CD14-positive monocyte (primary cell): ENCODE results near the gene ZNRF2. TPM values are rescaled to one million over a fixed set of nuclear protein-coding genes. Genes with fewer than 3 reads are reported as not detected.
A peak's percentile ranks its signal among the peaks of the same experiment; 100 is the strongest.

ENCODE experiments used
- DNase-seq, 3 donors: peaks; one replicate each; pipeline ENCODE4 v3.0.0-alpha.2; 2011 to 2022
- H2AFZ ChIP-seq: 2 replicates; pipeline ENCODE4 v1.6.0; 2012; ENCODE audit warnings: mild to moderate bottlenecking, low read depth, low read length, inconsistent platforms; ENCODE audit not compliant: insufficient read depth, poor library complexity, severe bottlenecking
- H3K27ac ChIP-seq, 2 donors: 1 replicate in 1 of 2; 2 replicates in 1 of 2; pipeline ENCODE4 v1.5.1; 2012 to 2013; ENCODE audit warnings: low read length in 2 of 2, control low read depth in 1 of 2, inconsistent platforms in 1 of 2, low read depth in 1 of 2, mild to moderate bottlenecking in 1 of 2
- H3K27me3 ChIP-seq, 2 donors: one replicate each; pipeline versions ENCODE4 v1.6.0 to v1.6.1; 2011 to 2013; ENCODE audit warnings: low read length in 2 of 2; ENCODE audit not compliant: control insufficient read depth in 2 of 2, insufficient read depth in 2 of 2
- H3K36me3 ChIP-seq, 2 donors: replicated peaks in 1 of 2; 1 replicate in 1 of 2; 2 replicates in 1 of 2; pipeline versions ENCODE4 v1.5.1 to v1.6.1; 2012 to 2013; ENCODE audit warnings: low read length in 2 of 2, control low read depth in 1 of 2, inconsistent platforms in 1 of 2, mild to moderate bottlenecking in 1 of 2; ENCODE audit not compliant: insufficient read depth in 2 of 2, control insufficient read depth in 1 of 2
- H3K4me1 ChIP-seq, 2 donors: 1 replicate in 1 of 2; 2 replicates in 1 of 2; pipeline versions ENCODE4 v1.5.1 to v1.6.1; 2012 to 2013; ENCODE audit warnings: low read length in 2 of 2, control low read depth in 1 of 2, inconsistent platforms in 1 of 2, mild to moderate bottlenecking in 1 of 2, moderate library complexity in 1 of 2; ENCODE audit not compliant: insufficient read depth in 2 of 2, control insufficient read depth in 1 of 2
- H3K4me2 ChIP-seq: replicated peaks from 2 replicates; pipeline ENCODE3; 2012; ENCODE audit warnings: low read length, moderate library complexity, mild to moderate bottlenecking; ENCODE audit not compliant: poor library complexity, severe bottlenecking; ENCODE audit errors: extremely low read depth
- H3K4me3 ChIP-seq, 3 experiments: fragments of 200-600 bp in 1 of 3; sonication (generic) in 1 of 3; replicated peaks in 1 of 3; 1 replicate in 2 of 3; 2 replicates in 1 of 3; pipeline ENCODE4 v1.5.1; 2011 to 2013; ENCODE audit warnings: low read length in 3 of 3, mild to moderate bottlenecking in 3 of 3, control low read depth in 2 of 3, low read depth in 2 of 3, inconsistent platforms in 1 of 3, moderate library complexity in 1 of 3
- H3K79me2 ChIP-seq: 2 replicates; pipeline ENCODE4 v1.6.0; 2012; ENCODE audit warnings: mild to moderate bottlenecking, control low read depth, inconsistent platforms, low read length, moderate library complexity; ENCODE audit not compliant: insufficient read depth
- H3K9ac ChIP-seq: 2 replicates; pipeline ENCODE4 v1.6.0; 2017; ENCODE audit warnings: low read length, mild to moderate bottlenecking; ENCODE audit not compliant: insufficient read depth, poor library complexity, severe bottlenecking
- H3K9me3 ChIP-seq, 2 donors: replicated peaks in 1 of 2; 1 replicate in 1 of 2; 2 replicates in 1 of 2; pipeline versions ENCODE4 v1.5.1 to v1.6.1; 2012 to 2013; ENCODE audit warnings: low read length in 2 of 2, control low read depth in 1 of 2; ENCODE audit not compliant: control insufficient read depth in 1 of 2, insufficient read depth in 1 of 2
- H4K20me1 ChIP-seq: 2 replicates; pipeline ENCODE4 v1.6.0; 2012; ENCODE audit warnings: mild to moderate bottlenecking, low read length, control low read depth, moderate library complexity; ENCODE audit not compliant: insufficient read depth
- H3K27ac Mint-ChIP-seq, 7 donors: one replicate each; pipeline ENCODE4 v1.8.0; 2020; ENCODE audit warnings: mild to moderate bottlenecking in 7 of 7, mixed read lengths in 7 of 7, moderate library complexity in 6 of 7, inconsistent platforms in 2 of 7
- H3K27me3 Mint-ChIP-seq, 3 donors: one replicate each; pipeline ENCODE4 v1.8.0; 2021 to 2022; ENCODE audit warnings: low read depth in 3 of 3, mild to moderate bottlenecking in 3 of 3, mixed read lengths in 3 of 3, moderate library complexity in 3 of 3, inconsistent platforms in 1 of 3
- H3K36me3 Mint-ChIP-seq, 2 donors: one replicate each; pipeline ENCODE4 v1.8.0; 2020; ENCODE audit warnings: mixed read lengths in 2 of 2, inconsistent platforms in 1 of 2, mild to moderate bottlenecking in 1 of 2
- H3K4me1 Mint-ChIP-seq: one replicate; pipeline ENCODE4 v1.8.0; 2020; ENCODE audit warnings: mild to moderate bottlenecking, mixed read lengths
- H3K4me3 Mint-ChIP-seq, 2 donors: one replicate each; pipeline ENCODE4 v1.8.0; 2020; ENCODE audit warnings: mild to moderate bottlenecking in 2 of 2, mixed read lengths in 2 of 2, moderate library complexity in 1 of 2
- H3K9me3 Mint-ChIP-seq, 7 donors: one replicate each; pipeline ENCODE4 v1.8.0; 2020 to 2022; ENCODE audit warnings: mixed read lengths in 7 of 7, mild to moderate bottlenecking in 6 of 7, moderate library complexity in 6 of 7, inconsistent platforms in 2 of 7
- WGBS: methylation state at CpG from one replicate; pipeline ENCODE4 v1.1.5; 2013; ENCODE audit warnings: missing lambda C conversion rate; ENCODE audit not compliant: insufficient coverage; 5-methylcytosine and 5-hydroxymethylcytosine counted together
- intact Hi-C, 2 donors: fragments of 100-400 bp; cut with micrococcal nuclease; formaldehyde crosslinking; loops; one replicate each; pipeline versions ENCODE4 v1.15.0 to v1.15.1; 2023
- polyA plus RNA-seq, 3 donors: library from polyadenylated mRNA; depleted of rRNA in 1 of 3; unstranded in 2 of 3; stranded (reverse) in 1 of 3; fragments of 300-500 nt in 2 of 3; fragments of >200 nt in 1 of 3; fragmentation: Illumina TruSeq in 2 of 3; gene quantifications; 1 replicate in 2 of 3; 2 replicates in 1 of 3; pipeline ENCODE4 v1.2.3, GENCODE V29; 2012 to 2021
- TF ChIP-seq, protein P1 (sequence below): fragments of 200-600 bp; IDR thresholded peaks from one replicate; pipeline ENCODE4 v1.8.0; 2022; ENCODE audit warnings: antibody characterized with exemption, mild to moderate bottlenecking

Gene ZNRF2
- polyA plus RNA-seq, 3 donors = 1.9 to 9.5 (median 5.7) TPM

DNA sequence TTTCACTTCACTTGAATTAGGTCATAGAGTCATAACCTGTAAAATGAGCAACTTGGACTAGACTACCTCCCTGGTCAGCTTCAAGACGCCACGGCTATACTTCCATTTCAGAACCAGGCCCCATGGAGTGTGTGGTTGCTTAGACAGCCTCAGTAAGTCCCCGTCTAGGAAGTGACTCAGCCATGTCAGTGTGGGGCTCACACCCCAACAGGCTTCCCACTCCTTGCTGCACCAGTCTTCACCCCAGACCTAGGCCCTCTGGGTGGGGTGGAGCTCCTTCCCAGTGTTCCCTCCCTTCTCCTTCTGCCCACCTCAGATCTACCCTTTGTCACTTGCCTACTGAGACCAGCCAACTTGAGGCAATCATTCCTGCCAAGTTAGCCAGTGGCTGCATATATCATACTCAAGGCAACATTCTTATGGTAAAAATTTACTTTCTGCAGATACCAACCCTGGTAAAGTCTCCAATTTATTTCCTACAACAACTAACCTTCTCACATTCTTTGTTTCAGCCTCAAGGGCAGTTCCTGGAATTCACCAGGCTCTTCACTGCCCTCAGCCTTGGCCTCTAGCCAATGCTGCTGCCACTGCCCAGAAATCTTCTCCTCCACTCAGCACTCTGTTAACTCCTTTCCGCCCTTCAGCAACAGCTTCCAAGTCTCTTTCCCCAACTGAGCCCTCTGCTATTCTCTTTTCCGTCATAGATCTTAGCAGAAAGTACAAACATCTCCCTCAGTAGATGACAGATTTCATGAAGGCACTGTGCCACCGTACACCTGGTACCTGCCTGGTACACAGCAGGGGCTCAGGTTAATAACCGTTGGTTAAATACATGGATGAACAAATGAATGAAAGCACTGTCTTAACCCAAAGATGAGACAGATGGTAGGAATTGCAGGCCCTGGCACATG lies 31.3 kb upstream of the ZNRF2 start:
- TF ChIP-seq, protein P1, sequence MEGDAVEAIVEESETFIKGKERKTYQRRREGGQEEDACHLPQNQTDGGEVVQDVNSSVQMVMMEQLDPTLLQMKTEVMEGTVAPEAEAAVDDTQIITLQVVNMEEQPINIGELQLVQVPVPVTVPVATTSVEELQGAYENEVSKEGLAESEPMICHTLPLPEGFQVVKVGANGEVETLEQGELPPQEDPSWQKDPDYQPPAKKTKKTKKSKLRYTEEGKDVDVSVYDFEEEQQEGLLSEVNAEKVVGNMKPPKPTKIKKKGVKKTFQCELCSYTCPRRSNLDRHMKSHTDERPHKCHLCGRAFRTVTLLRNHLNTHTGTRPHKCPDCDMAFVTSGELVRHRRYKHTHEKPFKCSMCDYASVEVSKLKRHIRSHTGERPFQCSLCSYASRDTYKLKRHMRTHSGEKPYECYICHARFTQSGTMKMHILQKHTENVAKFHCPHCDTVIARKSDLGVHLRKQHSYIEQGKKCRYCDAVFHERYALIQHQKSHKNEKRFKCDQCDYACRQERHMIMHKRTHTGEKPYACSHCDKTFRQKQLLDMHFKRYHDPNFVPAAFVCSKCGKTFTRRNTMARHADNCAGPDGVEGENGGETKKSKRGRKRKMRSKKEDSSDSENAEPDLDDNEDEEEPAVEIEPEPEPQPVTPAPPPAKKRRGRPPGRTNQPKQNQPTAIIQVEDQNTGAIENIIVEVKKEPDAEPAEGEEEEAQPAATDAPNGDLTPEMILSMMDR = no peak
- peaks cover 51% of the 10 kb centered on the region for H3K4me1 Mint-ChIP-seq
- peaks cover 34 to 44% of the 10 kb centered on the region in 2 donors for H3K4me1 ChIP-seq
- 90% methylated on average over 3 of the region's 7 CpGs for WGBS
- no peaks in the 10 kb centered on the region for H3K27me3 Mint-ChIP-seq
- H3K36me3 Mint-ChIP-seq = peaks cover 4 to 5% of the 10 kb centered on the region in 2 donors
- H3K9me3 ChIP-seq = no peaks in the 10 kb centered on the region
- H3K4me2 ChIP-seq = peak overlapping the region; percentile 17
- no peaks in the 10 kb centered on the region for H3K36me3 ChIP-seq
- peaks cover 0 to 5% (median 0%) of the 10 kb centered on the region in 7 donors for H3K9me3 Mint-ChIP-seq
- intact Hi-C loops = no loop called here
- H2AFZ ChIP-seq = no peak overlapping the region
- H3K4me3 ChIP-seq = peak overlapping the region in 1 of 3 experiments; percentile 5
- peak overlapping the region in 1 of 2 donors; percentile 52 for H3K27ac ChIP-seq
- H3K9ac ChIP-seq = no peak overlapping the region
- peak; percentile 64 to 80 (median 70) for DNase-seq
- no peaks in the 10 kb centered on the region for H3K79me2 ChIP-seq
- H3K27me3 ChIP-seq = no peaks in the 10 kb centered on the region
- peak overlapping the region in 5 of 7 donors; percentile 6 to 81 (median 78) for H3K27ac Mint-ChIP-seq
- H3K4me3 Mint-ChIP-seq = peak overlapping the region in 1 of 2 donors; percentile 33
- H4K20me1 ChIP-seq = no peaks in the 10 kb centered on the region

DNA sequence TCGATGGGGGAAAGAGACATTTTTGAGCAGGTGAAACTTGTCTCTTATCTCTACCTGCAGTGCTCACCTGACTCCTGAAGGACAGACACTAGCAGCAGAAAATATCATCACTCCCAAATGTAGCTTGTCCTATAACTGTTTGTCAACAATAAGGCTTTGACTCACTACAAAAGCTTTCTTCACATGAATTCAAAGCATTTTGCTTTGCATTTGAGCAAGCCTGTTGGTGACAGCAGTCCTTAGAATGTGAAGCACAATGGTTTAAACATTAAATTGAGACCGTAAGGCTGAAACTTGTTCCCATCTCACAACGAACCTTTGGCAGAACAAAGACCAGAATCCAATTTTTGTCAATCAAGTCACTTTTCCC lies 30.6 kb upstream of the ZNRF2 start:
- Histone ChIP-seq H3K9me3 (no peaks in the 10 kb centered on the region), H3K27me3 (no peaks in the 10 kb centered on the region), H2AFZ (no peak overlapping the region), H3K27ac (no peak overlapping the region), H3K36me3 (no peaks in the 10 kb centered on the region), H3K79me2 (no peaks in the 10 kb centered on the region), H3K4me3 (no peak overlapping the region), H3K4me1 (peaks cover 32 to 41% of the 10 kb centered on the region in 2 donors), H3K4me2 (no peak overlapping the region), H4K20me1 (no peaks in the 10 kb centered on the region), H3K9ac (no peak overlapping the region)
- no peak overlapping the region for H3K27ac Mint-ChIP-seq
- no peak for DNase-seq
- WGBS = 83% methylated on average over 2 of the region's 3 CpGs
- H3K4me3 Mint-ChIP-seq = no peak overlapping the region
- intact Hi-C loops = no loop called here
- H3K36me3 Mint-ChIP-seq = peaks cover 2 to 7% of the 10 kb centered on the region in 2 donors
- peaks cover 0 to 5% (median 0%) of the 10 kb centered on the region in 7 donors for H3K9me3 Mint-ChIP-seq
- peaks cover 49% of the 10 kb centered on the region for H3K4me1 Mint-ChIP-seq
- TF ChIP-seq, protein P1 = no peak
- no peaks in the 10 kb centered on the region for H3K27me3 Mint-ChIP-seq
